ENCODE measurements around the gene VTCN1.

The VTCN1 gene

DNA sequence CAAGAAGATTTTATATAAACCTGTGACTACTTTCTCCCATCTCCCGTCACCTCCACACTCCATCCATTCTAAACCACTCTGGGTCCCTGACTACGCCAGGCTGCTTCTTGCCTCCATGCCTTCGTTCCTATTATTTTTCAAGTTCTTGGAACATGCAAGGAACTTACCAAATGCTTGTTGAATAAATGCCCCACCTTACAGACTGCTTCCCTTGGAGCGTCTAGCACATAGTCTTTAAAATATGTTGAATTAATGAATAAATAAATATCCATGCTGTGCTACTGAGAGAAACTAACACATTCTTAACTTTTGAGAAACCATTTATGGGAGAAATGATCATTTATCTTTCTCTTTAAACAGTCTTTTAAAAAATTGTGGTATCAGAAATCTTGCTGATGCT, 27.6 kb downstream of the VTCN1 start:
- Mint-ChIP-seq H3K4me3 (no peak overlapping the region), H3K4me1 (ENCODE audit: low read depth) (no peaks in the 10 kb centered on the region), H3K9me3 (no peaks in the 10 kb centered on the region), H3K36me3 (ENCODE audit: low read depth) (no peaks in the 10 kb centered on the region), H3K27me3 (ENCODE audit: low read depth) (no peaks in the 10 kb centered on the region), H3K27ac (no peak overlapping the region)

DNA sequence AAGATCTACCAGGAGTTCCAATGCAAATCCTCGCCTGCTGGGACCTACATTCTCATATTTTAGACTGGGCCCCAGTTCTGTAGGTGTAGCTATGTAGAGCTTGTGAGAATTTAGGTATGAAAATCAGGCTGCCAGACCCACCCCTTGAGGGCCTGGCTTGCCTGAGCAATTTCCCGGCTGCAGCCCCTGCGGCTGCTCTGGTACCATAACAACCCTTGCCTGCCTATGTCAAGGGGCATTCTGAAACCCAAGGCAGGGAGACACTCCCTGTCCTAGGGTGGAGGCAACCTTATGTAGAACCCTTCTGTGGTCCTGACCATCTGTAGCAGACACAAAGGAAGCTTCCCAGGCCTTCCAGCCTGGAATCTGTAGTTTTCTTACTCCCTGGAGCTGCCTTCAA, 28.4 kb downstream of the VTCN1 start:
- Mint-ChIP-seq H3K9me3 (no peaks in the 10 kb centered on the region), H3K4me1 (ENCODE audit: low read depth) (no peaks in the 10 kb centered on the region), H3K36me3 (ENCODE audit: low read depth) (no peaks in the 10 kb centered on the region), H3K27me3 (ENCODE audit: low read depth) (no peaks in the 10 kb centered on the region), H3K27ac (no peak overlapping the region), H3K4me3 (no peak overlapping the region)

DNA sequence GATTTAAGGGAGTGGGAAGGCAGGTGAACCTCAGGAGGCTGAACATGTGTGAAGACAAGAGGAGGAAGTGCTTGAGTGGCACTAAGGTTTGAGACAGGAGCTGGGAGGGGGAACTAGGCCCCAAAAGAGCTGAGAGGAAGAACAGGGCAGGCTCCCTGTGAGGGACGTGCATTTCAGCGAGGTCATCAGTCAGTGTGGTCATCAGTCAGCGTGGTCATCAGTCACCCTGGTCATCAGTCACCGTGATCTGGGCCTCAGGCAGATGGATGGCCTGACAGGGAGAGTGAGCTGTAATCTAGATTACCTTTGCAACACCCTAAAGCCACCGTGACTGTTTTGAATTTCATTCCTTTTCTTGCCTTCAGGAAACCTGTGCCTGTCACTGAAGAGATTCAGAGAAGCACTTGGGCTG, 29.1 kb downstream of the VTCN1 start:
- Mint-ChIP-seq H3K9me3 (no peaks in the 10 kb centered on the region), H3K4me3 (no peak overlapping the region), H3K27me3 (ENCODE audit: low read depth) (no peaks in the 10 kb centered on the region), H3K36me3 (ENCODE audit: low read depth) (no peaks in the 10 kb centered on the region), H3K27ac (no peak overlapping the region), H3K4me1 (ENCODE audit: low read depth) (no peaks in the 10 kb centered on the region)

DNA sequence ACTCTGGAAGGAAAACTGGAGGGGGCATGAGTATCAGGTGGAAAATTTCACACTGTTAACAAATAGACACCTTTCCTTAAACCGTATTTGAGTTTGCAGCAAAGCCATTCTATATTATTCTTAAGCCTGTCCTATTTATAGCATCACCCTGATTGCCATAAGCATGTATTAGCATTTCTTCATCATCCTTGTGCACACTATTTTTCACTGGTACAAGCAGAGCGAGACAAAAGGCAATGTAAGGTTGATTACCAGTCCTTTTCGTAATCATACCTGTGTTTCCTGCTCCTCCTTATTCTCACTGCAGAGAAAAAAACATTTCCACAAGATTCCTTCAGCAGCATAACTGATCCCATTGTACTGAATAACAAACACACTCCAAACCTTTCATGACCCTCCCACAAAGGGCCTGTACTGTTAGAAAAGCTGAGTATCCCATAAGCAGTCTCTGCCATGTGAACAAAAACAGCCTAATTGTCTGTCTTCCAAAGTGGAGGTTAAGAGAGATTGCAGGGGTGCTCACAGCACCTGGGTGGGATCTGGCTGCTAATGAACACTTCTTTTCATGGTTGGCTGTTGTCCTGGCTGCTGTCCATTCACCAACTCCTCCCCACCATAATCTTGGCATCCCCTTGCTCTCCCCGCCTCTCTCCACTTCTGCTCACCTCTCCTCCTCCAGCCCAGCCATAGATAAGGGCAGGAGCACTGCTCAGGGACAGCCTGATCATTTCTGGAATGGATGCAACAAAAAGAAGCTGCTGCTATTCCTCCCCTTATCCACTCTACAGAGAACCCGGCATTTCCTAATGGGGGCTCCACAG, 30.4 kb downstream of the VTCN1 start:
- H3K27ac Mint-ChIP-seq = no peak overlapping the region

DNA sequence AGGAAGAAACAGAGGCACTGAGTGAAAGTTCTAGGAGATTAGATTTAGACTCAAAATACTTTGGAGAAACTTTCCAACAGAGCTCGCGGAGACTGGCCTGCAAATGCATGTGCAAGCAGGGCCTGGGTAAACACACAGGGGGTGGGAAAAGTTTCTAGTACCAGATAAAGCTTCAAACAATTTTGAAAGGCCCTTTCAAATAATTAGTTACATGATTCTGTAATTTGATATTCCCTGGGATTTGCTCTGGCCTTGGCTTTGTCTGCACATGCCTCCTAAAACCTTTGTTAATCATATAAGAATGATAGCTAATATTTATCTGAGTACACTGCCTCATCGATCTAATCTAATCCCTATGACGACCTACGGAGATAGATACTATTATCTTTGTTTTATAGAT, 31.3 kb downstream of the VTCN1 start:
- Mint-ChIP-seq H3K27ac (no peak overlapping the region), H3K4me1 (ENCODE audit: low read depth) (no peaks in the 10 kb centered on the region), H3K4me3 (no peak overlapping the region), H3K9me3 (no peaks in the 10 kb centered on the region), H3K27me3 (ENCODE audit: low read depth) (no peaks in the 10 kb centered on the region), H3K36me3 (ENCODE audit: low read depth) (no peaks in the 10 kb centered on the region)

More for the DNA sequence above, 30.4 kb downstream of the VTCN1 start:
- no peaks in the 10 kb centered on the region for H3K4me1 Mint-ChIP-seq (ENCODE audit: low read depth)
- H3K27me3 Mint-ChIP-seq (ENCODE audit: low read depth) = no peaks in the 10 kb centered on the region
- H3K36me3 Mint-ChIP-seq (ENCODE audit: low read depth) = no peaks in the 10 kb centered on the region
- no peak overlapping the region for H3K4me3 Mint-ChIP-seq
- no peaks in the 10 kb centered on the region for H3K9me3 Mint-ChIP-seq

DNA sequence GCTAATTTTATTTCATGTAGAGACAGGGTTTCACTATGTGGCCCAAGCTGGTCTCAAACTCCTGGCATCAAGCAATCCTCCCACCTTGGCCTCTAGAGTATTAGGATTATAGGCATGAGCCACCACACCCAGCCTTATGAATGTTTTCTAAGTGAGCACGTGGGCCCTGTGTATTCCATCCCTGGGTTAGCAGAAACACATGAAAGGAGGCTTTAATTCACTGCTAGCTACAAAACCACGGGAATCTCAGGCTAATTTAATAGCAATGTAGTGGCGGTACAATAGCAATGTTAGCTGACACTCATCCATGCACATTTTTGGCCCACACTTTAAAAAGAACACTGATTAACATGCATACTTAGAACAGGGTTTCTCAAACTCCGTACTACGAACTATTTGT, 32.0 kb downstream of the VTCN1 start:
- no peaks in the 10 kb centered on the region for H3K9me3 Mint-ChIP-seq
- H3K27me3 Mint-ChIP-seq (ENCODE audit: low read depth) = no peaks in the 10 kb centered on the region
- no peaks in the 10 kb centered on the region for H3K36me3 Mint-ChIP-seq (ENCODE audit: low read depth)
- H3K4me1 Mint-ChIP-seq (ENCODE audit: low read depth) = no peaks in the 10 kb centered on the region
- H3K27ac Mint-ChIP-seq = no peak overlapping the region
- no peak overlapping the region for H3K4me3 Mint-ChIP-seq

DNA sequence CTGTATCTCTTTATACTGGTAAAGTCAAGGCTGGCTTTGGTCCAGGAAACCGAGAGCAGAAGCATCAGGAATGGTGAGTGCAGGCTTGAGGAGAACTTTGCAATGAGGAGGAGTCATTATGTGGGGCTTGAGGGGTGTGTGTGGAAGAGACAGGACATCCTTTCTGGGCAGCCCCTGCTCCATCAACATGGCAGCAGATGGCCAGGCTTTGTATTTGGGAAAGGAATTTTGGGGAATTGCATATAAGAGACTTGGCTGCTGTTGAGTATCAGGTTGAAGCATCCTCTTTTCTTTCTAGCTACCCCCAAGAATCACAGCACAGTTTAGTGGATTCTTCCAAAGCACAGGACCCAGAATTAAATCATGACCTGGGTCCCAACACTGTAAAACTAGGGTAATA, 33.4 kb downstream of the VTCN1 start:
- H3K9me3 Mint-ChIP-seq = no peaks in the 10 kb centered on the region
- no peaks in the 10 kb centered on the region for H3K36me3 Mint-ChIP-seq (ENCODE audit: low read depth)
- H3K4me3 Mint-ChIP-seq = no peak overlapping the region
- no peaks in the 10 kb centered on the region for H3K4me1 Mint-ChIP-seq (ENCODE audit: low read depth)
- no peak overlapping the region for H3K27ac Mint-ChIP-seq
- no peaks in the 10 kb centered on the region for H3K27me3 Mint-ChIP-seq (ENCODE audit: low read depth)

DNA sequence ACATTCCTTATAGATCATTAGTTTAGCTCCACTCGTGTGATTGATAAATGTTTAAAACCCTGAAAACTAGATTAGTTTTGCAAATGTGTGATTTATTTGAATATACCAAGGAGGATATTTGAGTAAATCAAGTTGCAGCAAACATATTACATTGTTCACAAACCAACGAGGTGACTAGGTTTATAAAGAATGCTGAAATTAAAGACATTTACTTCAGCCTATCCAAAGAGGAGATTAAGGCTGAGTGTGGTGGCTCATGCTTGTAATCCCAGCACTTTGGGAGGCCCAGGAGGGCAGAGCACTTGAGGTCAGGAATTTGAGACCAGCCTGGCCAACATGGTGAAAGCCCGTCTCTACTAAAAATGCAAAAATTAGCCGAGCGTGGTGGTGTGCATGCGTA, 34.1 kb downstream of the VTCN1 start:
- H3K4me3 Mint-ChIP-seq = no peak overlapping the region

DNA sequence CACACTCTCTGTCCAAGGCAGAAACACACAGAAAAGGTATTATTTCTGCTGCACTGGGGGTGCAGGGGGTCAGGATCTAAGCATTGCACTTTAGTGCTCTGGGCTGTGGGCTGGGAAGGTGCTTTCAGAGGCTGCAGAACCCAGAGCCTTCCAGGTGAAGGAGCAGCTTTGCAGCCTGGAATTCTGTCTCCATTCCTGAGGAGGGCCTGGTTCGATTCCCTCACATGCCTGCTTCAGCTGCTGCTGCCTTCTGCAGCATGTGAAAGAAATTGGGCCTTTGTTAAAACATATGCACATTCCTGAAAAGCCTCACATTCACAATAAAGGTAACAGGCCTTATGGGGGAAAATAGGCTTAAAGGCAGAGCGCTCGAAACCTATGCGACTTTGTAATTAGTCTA, 35.9 kb downstream of the VTCN1 start:
- Mint-ChIP-seq H3K9me3 (no peaks in the 10 kb centered on the region), H3K36me3 (ENCODE audit: low read depth) (no peaks in the 10 kb centered on the region), H3K4me1 (ENCODE audit: low read depth) (no peaks in the 10 kb centered on the region), H3K4me3 (no peak overlapping the region), H3K27ac (no peak overlapping the region), H3K27me3 (ENCODE audit: low read depth) (no peaks in the 10 kb centered on the region)

More for the DNA sequence above, 34.1 kb downstream of the VTCN1 start:
- no peaks in the 10 kb centered on the region for H3K9me3 Mint-ChIP-seq
- no peaks in the 10 kb centered on the region for H3K36me3 Mint-ChIP-seq (ENCODE audit: low read depth)
- H3K4me1 Mint-ChIP-seq (ENCODE audit: low read depth) = no peaks in the 10 kb centered on the region
- no peaks in the 10 kb centered on the region for H3K27me3 Mint-ChIP-seq (ENCODE audit: low read depth)
- no peak overlapping the region for H3K27ac Mint-ChIP-seq

DNA sequence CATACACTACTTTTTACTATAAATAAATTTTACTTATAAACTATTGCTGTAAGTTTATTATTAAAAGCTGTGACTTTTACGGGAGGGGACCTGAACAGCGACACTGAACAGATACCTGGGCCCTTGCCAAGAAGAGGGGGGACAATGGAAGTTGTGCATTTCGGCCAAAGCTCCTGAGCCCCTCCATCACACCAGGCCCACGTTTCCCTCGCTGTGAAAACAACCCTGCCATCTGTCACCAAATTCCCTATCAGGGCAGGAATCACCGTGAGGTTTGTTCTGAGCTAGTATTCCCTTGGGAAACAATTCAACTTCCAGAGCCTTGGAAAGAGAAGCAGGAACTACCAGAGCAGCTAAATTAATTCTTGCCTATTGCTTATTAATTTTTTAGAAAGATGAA, 37.0 kb downstream of the VTCN1 start:
- H3K36me3 Mint-ChIP-seq (ENCODE audit: low read depth) = no peaks in the 10 kb centered on the region
- H3K27ac Mint-ChIP-seq = no peak overlapping the region
- H3K27me3 Mint-ChIP-seq (ENCODE audit: low read depth) = no peaks in the 10 kb centered on the region
- H3K4me1 Mint-ChIP-seq (ENCODE audit: low read depth) = no peaks in the 10 kb centered on the region
- no peak overlapping the region for H3K4me3 Mint-ChIP-seq
- no peaks in the 10 kb centered on the region for H3K9me3 Mint-ChIP-seq

DNA sequence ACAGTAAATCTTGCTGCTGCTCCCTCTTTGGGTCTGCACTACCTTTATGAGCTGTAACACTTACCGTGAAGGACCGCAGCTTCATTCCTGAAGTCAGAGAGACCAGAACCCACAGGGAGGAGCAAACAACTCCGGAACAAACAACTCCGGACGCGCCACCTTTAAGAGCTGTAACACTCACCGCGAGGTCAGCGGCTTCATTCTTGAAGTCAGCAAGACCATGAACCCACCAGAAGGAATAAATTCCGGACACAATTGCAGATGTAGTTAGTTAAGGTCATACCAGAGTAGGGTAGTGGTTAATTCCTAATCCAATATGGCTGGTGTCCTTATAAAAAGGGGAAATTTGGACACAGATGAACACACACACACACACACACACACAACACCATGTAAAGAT, 37.7 kb downstream of the VTCN1 start:
- no peaks in the 10 kb centered on the region for H3K36me3 Mint-ChIP-seq (ENCODE audit: low read depth)
- H3K27ac Mint-ChIP-seq = no peak overlapping the region
- H3K9me3 Mint-ChIP-seq = no peaks in the 10 kb centered on the region
- no peaks in the 10 kb centered on the region for H3K4me1 Mint-ChIP-seq (ENCODE audit: low read depth)
- H3K4me3 Mint-ChIP-seq = no peak overlapping the region
- no peaks in the 10 kb centered on the region for H3K27me3 Mint-ChIP-seq (ENCODE audit: low read depth)

DNA sequence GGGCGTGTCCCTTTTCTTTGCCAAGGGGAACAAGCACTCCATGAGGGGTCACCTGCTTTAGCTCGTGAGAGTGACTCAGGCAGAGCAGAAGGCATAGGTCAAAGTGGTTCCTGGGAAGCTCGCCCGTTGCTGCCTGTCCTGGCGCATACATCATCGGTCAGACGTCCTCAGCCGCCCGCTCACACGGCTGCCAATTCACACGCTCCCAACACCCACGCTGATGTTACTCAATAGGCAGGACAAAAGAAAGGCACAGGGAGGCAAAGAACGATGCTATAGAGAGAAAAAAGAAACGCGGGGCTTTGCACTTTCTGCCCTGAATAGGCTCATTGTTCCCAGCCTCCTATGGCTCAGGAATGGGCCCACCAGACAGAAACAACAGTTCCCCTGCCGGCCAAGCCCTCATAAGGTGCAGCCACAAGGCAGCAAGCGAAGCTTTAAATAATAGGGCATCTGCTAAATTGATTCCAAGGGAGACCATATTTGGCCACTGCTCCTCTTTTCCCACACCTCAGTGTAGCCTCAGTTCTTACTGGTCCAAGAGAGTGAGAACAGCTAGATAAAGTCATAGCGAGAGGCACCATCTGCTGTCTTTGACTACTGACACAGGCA, 38.7 kb downstream of the VTCN1 start:
- Mint-ChIP-seq H3K27ac (no peak overlapping the region), H3K4me1 (ENCODE audit: low read depth) (no peaks in the 10 kb centered on the region)

DNA sequence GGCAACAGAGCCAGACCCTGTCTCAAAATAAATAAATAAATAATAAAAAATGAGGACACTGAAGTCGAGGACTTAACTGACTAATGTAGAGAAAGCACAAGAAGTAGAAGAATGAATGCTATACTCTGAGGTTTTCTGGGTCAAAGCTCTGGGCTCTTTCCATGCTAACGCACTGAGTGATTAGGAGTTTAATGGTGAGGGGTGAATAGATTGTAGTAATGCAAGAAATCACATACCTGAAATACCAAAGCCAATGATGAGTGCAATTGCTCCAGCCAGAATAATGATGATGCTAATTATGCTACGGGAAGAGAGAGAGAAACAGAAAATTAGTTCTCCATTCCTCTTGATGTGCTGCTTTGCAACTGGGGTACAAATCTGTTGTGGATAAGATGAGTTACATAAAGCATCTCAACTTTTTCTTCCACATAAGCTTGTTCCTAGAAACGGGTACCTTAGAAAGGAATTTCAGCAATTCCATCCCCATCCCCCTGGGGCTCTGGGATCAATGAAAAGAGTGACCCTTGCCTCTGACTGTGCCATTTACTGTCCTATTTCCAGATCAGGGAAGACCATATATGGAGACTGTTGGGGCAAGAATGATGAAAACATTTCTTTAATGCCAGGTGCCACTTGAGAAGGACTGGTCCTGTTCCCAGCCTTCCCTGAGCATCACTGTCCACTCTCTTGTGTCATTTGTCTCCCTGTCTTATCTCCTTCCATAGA, 40.7 kb downstream of the VTCN1 start:
- Mint-ChIP-seq H3K9me3 (no peaks in the 10 kb centered on the region), H3K27ac (no peak overlapping the region), H3K4me1 (ENCODE audit: low read depth) (no peaks in the 10 kb centered on the region), H3K36me3 (ENCODE audit: low read depth) (no peaks in the 10 kb centered on the region), H3K4me3 (no peak overlapping the region), H3K27me3 (ENCODE audit: low read depth) (peaks cover 6% of the 10 kb centered on the region)

More for the DNA sequence above, 38.7 kb downstream of the VTCN1 start:
- peaks cover 3% of the 10 kb centered on the region for H3K27me3 Mint-ChIP-seq (ENCODE audit: low read depth)
- H3K36me3 Mint-ChIP-seq (ENCODE audit: low read depth) = no peaks in the 10 kb centered on the region
- no peaks in the 10 kb centered on the region for H3K9me3 Mint-ChIP-seq
- no peak overlapping the region for H3K4me3 Mint-ChIP-seq

DNA sequence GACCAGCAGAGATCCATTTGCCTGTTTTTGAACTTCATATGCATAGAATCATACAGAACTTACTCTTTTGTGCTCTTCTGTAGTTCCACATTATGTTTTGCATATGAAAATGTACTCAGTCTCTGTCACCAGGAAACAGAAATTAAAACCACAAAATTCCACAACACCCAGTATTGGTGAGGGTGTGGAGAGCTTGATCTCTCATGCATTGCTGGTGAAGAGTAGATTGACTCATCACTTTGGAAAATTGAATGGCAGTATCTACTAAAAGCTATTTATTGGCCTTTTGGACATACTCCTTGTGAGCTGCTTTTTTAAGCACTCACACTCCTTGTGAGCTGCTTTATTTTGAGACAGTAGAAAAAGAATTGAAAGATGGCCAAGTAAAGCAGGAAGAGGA, 43.3 kb downstream of the VTCN1 start:
- H3K36me3 Mint-ChIP-seq (ENCODE audit: low read depth) = no peaks in the 10 kb centered on the region

DNA sequence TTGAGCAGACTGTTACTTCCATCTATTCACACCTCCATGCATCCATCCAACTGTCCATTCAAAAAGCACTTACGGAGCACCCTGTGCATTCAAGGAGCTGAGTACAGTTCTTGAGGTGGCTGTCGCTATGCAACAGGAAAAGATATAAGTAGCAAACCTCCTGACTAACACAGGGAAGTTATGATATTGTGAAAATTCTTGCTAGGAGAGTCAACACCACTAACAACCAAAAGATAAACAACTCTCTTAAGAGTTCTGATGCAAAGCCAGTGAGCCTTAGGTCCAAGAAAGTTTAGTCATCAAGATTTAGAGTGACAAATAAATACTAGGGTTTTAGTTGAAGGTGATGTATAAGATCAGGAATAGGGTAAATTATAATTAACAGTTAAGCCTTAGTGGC, 44.7 kb downstream of the VTCN1 start:
- H3K36me3 Mint-ChIP-seq (ENCODE audit: low read depth) = no peaks in the 10 kb centered on the region
- no peaks in the 10 kb centered on the region for H3K4me1 Mint-ChIP-seq (ENCODE audit: low read depth)
- H3K27ac Mint-ChIP-seq = no peak overlapping the region
- H3K4me3 Mint-ChIP-seq = no peak overlapping the region
- no peaks in the 10 kb centered on the region for H3K9me3 Mint-ChIP-seq
- peaks cover 10% of the 10 kb centered on the region for H3K27me3 Mint-ChIP-seq (ENCODE audit: low read depth)

More for the DNA sequence above, 43.3 kb downstream of the VTCN1 start:
- no peaks in the 10 kb centered on the region for H3K4me1 Mint-ChIP-seq (ENCODE audit: low read depth)
- no peaks in the 10 kb centered on the region for H3K9me3 Mint-ChIP-seq
- H3K4me3 Mint-ChIP-seq = no peak overlapping the region
- peaks cover 6% of the 10 kb centered on the region for H3K27me3 Mint-ChIP-seq (ENCODE audit: low read depth)
- no peak overlapping the region for H3K27ac Mint-ChIP-seq
